CD4-positive, alpha-beta T cell treated with Interferon gamma for 1 hour (primary cell): ENCODE measurements around the gene FAAP100.

Experiments used
- DNase-seq: peaks from one replicate; pipeline ENCODE4 v3.0.0-alpha.2; 2020

The FAAP100 gene

DNA sequence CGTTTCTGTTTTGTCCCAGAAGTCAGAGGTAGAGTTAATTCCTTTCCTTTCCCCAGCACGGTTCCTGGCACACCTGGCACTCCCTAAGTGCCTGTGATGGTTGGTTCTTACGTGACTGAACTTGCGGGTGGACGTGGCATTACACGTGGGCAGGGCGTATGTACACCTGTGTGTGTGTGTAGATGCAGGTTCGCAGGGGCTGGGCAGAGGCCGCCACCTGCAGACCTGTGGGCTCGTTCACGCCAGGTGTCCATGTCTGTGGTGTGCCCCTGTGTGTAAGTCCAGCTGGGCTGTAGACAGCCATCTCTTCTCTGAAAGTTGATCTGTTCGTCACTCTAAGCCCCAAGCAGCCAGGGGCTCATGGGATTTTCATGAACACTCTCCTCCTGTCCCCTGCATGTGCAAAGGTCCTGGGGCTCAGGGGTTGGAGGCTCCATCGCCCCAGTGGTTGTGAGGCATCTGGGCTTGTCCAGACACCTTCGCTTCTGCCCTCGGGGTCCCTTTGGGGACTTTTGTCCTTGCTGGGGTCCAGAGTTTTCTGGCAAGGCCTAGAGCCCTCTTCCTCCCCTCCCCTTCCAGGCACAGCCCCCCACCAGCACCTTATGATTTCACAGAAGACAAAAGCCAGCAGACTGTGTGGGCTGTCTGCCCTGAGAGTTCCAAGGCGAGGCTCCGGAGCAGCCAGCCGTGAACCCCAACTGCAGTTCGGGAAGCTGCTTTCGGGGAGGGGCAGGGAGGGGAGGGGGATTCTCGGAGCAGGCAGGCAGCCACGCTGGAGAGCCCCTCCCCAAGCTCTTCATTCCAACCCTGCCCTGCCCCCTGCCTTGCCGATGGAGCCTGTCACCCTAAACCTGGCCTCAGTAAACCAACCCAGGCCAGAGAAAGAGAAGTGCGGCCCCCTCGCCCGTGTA is 29.4 kb downstream of the FAAP100 start:
- DNase-seq: no peak

DNA sequence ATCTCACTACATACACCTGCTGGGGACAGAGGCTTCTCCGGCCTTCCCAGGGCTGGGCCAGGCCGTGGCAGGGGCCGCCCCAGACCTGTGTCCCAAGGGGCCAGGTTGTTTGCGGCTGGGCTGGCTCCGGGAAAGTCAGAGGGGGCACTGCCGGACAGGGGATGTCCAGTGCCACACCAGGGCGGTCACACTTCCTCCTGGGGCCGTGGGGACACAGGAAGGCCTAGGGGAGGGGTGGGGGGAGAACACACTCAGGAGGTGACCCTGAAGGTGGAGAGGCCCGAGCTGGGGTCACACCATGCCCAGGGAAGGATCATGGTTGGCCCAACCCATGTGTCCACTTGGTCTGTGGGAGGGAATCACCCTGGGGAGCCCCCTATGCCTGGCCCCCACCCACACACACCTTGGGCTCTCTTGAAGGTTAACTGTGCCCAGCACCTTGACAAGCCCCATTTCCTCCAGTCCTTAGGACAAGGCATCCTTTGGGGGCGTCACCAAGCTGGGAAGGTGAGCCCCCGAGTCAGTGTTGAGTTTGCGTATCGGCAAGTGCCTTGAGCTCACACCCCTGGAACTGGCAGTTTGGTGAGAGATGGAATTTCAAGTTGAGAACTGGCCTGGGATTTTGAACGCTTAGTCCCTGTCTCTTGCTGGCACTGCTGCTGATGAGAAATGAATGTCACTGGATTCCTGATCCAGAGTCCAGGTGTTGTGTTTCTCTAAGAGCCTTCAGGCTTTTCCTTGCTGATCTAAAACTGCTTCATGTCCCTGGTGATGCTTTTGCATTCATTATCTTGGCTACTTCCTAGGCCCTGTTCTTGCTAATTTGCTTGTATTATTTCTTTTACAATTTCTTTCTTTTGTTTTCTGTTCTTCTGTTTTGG is 31.9 kb downstream of the FAAP100 start:
- no peak for DNase-seq

DNA sequence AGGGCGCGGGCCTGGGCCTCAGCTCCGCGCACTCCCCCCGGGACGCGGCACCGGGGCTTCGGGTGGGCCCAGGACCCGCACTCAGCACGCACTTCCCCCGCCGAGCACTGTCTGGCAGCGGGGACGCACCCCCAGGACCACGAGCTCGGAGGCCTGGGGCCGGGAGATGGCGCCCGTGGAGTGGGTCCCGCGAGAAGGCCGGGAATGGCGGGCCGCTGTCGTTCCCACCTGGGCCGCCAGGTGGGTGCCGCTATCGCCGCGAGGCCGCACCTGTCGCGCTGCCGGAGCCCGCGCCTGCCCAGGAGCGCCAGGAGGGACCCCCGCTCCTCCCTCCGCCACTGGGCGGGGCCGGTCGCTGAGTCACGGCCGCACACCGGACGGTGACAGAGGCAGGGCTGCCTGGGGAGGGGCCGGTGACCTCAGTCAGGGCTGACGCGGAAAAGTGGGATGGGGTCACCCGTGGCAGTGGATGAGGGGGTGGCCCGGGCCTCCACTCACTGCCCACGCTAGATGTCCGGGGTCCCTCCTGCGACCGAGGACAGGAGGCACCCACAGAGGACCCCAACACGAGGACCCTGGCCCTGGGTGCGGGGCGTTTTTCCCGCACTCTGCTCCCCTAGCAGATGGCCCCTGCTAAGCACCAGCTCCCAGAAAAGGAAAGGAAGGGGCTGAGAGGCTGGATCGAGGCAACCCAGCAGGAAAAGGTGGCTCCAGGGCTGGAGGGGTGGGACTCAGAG is 32.7 kb downstream of the FAAP100 start:
- DNase-seq: peak; percentile 73

DNA sequence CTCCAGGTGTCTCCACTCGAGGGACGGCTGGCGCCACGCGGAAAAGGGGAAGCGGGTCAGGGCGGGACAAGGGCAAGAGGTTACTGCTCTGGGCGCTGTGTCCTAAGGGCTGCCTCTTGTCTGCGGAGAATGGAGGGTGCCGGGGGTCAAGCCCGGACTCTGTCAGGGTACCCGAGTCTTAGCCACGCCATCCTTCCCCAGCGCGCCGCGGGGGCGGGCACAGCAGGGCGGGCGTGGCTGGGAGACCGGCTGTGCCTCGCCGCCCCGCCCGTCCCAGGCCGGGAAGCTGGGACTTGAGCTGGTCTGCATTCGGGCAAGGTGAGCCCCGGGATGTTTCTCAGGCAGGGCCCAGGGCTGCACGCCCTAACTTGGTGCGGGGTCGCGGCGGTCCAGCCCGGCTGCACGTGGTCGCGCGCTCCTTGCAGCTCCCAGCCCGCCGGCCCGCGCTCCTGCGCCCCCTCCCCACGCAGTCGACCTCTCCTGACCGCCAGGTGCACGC is 33.3 kb downstream of the FAAP100 start:
- peak; percentile 32 for DNase-seq

DNA sequence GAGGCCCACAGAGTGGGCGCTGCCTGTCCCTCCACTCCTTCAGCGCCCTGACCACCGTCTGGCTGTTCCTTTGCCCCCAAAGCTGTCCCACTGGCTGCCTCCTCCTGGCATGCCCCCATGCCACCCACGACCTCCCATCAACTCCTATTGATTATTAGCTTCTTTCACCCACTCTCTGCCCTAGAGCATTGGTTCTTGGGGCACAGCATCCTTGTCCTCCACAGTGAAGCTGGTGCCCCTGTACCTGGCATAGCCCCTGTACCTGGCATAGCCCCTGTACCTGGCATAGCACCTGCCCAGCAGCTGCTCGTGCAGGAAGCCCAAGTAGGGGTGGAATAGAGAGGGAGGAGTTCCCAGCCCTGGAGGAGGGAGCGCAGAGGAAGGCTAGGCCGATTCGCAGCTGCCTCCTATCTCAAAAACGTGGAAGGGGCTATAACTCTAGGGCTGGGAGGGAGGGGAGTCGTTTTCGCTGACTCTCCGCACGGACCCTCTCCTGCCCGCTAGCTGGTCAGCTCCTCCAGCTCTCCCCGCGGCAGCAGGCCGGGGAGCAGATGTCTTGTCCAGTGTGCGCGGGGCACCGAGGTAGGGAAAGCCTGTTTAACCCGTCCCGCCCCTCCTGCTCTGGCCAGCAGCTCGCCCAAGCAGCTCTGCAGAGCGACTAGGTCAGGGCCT is 33.9 kb downstream of the FAAP100 start:
- DNase-seq: no peak

DNA sequence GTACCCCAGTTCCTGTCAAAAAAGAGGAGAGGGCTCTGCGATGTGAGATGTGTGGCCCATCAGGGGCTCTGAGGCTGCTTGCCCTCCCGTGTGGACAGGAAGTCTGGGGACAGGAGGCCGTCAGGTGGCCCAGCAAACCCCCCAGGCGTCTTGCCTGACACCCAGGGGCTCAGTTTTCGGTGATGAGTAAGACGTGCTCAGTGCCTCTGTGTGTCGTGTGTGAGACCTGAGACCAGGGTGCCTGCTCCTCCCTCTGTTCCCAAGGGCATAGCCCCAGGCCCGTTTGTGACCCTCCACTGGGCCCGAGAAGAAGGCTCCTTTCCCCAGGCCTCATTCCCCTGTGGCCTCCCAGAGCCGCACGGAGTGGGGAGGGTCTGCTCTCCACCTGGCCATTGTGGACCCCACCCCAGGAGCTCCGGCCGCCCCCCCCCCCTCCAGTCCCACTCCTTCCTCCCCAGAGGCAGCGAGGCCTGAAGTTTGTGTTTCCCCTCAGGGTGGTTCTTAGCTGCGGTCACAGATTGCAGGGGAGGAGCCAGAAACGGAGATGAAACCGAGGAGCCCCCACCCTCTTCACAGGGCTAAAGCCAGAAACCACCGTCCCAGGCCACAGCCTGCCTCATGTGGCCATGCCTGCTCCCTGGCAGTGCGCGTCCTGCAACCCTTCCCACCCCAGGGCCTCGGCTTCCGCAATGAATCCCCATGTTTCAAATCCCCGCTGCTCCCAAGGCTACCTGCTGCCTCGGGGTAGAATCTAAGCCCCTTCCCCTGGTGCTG is 34.6 kb downstream of the FAAP100 start:
- peak; percentile 66 for DNase-seq

DNA sequence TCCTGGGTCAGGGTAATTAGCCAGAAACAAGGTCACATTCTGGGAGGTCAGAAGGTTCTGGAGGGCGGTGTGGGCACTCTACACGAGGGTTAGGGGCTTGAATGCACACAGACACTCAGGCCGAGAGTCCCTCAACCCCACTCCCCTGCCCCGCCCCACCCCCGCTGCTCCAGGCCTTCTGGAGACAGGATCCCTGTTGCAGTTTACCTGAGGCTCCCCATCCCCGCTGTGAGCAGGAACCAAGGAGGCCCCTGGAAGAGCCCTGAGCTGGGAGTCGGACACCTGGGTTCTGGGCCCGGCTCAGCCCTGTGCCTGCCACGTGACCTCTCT is 35.2 kb downstream of the FAAP100 start:
- no peak for DNase-seq

DNA sequence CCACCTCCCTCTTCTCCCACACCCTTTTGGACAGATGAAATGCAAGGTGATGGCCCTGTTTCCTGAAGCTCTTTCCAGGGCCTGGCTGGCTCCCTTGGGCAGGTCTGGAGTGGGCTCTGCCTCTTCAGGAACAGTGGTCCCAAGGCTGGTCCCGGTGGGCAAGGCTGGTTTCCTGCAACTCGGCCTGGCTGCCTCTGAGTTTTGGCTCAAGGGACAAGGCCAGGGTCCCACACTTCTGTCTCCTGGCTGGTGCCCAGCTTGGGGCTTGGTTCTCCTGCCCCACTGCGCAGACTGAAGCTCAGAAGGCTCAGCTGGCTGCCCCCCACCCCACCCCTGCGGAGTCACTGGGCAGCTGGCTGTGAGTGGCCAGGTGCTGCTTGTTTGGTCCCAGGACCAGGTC is 35.7 kb downstream of the FAAP100 start:
- no peak for DNase-seq

DNA sequence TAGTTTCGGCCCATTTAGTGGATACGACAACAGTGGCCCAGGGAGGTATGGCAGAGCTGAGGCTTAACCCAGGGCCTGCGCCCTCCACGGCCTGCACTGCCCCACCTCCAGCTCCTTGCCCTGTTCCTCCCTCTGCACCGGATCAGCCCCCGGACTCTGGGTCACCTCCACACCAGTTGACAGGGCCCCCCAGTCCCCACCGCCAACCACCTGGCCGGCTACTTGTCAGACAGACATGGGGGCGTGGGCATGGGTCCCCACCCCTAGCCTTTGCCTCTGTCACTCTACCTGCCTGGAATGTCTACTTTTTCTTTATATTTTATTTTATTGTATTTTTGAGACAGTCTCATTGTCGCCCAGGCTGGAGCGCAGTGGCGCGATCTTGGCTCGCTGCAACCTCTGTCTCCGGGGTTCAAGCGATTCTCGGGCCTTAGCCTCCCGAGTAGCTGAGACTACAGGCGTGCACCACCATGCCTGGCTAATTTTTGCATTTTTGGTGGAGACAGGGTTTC is 36.6 kb downstream of the FAAP100 start:
- DNase-seq: no peak

DNA sequence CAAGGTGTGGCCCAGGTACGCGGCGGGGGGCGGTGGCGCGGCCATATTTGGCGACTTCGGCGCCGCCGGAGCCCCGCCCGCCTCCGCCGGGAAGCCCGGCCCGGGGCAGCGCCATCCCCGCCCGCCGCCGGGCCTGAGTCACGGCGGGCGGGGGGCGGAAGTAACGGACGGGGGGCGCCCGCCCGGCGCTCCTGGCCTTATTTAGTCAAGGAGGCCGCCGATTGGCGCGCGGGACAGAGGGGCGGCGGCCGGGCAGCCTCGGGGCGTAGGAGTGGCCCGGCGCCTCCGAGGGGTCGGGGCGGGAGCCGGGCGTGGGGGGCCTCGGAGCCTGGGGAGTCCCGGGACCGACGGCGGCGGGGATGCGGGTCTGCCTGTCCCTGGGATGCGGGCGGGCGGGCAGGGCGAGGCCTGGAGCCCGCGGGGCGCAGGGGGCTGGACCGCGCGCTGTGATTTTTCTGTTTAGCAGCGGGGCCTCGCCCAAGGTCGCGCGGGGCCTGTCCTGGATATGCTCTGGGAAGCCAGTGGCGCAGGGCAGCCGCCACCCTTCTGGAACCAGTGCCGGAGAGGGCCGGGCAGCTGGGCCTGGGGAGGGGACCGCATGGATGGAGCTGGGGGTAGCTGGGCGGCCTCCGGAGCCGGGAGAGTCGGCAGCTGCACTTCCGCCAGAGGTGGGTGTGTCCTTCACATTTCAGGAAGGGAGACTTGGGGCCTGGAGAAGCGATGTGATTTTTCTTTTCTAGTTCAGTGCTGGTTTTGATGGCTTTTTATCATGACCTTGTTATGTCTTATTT is 37.2 kb downstream of the FAAP100 start:
- peak; percentile 72 for DNase-seq

DNA sequence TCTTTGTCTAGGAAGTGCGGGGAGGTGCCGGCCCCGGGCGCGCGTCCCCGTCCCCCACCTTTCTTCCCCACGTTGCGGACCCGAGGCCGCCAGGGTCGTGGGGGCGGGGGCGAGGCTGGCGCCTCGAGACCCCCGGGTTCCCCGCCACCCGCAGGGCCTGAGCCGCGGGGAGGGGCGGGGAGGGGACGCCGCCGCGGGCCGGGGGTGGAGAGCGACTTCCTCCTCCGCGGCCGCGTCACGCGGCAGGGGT is 37.7 kb downstream of the FAAP100 start:
- DNase-seq: no peak

DNA sequence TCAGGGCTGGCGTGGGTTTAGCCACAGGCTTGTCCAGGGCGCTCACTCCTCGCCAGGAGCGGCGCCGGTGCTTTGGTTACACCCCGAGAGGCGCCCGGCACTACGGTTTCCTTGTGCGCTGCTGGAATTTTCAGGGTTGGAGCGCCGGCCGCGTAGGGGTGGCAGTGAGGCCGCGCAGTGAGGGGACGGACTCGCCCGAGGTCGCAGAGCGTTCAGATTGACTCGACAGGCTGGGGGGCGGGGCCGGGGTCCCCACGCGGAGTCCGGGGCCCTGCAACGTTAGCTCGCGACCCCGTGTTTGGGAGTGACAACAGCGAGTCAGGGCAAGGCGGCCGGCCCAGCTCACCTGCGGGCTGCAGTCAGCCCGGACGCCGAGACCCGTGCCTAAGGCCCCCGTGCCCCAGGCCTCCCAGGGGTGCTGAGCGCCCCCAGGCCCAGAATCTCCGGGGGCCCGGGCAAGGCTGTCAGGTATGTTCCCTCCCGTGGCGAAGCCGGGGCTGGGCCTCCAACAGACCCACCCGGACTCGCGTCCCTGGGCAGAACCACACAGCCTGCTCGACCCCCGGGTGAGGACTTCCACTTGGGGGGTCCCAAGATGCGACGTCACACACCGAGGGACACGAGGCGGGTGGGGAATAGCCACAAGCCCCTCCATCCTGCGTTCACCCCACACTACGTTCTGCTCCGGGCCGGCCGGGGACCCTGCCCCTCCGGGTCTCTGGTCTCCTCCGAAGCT is 38.2 kb downstream of the FAAP100 start:
- DNase-seq: no peak

DNA sequence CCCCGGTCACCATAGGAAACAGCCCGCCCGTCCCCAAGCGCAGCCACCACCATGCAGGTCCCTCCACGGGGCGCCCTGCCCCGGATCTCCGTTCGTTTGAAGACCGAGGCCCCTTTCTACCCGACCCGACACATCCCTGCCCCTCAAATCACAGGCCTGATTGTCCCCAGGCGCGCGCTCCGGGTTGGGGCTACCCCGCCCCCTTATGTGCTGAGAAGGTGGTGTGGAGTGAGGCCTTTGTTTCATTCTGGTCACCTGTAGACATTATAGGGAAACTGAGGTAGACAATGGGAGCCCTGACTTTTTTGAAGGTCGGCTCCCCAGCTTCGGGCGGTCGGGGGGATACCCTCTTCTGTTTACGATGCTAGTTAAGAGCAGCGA is 38.8 kb downstream of the FAAP100 start:
- peak; percentile 55 for DNase-seq

DNA sequence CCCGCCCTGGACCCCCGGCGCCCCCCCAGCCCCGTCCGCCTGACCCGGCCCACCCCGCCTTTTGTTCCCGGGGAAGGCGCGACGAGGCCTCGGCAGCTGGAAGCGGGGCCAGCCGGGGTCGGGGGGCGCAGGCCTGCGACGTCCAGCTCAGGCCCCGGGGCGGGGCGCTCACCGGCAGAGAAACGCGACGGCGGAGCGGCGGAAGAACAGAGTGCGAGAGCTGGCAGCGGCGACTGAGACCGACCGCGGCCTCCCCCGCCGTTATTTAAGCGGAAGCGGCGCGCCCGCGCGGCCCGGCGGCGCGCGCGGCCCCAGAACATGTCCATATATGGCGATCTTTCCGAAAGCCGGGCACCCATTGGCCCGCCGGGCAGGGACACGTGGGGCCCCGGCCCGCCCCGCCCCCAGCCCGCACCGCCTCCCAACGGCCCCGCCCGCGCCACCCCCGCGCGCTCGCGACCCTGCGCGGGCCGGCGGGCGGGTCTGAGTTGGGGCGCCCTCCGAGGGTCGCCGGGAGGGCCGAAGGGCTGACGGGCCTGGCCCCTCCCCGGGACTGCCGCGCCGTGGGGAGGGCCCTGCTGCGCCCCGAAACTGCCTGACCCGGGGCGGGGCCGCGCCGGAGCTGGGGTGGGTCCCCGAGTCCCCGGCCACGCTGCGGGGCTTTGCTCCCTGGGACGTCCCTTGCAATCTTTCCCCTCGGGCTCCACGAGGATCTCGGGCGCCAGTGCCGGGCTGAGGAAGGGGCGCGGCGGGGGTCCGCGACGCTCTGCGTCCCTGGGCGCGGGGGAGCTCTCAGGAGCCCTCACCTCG is 39.4 kb downstream of the FAAP100 start, which contains the start of gene ACTG1:
TSS of gene ACTG1 (minus strand) at position 238 of the 810 bp plus-strand sequence. CDS start 445 bp downstream, outside the sequence.
- DNase-seq: peak; percentile 94

DNA sequence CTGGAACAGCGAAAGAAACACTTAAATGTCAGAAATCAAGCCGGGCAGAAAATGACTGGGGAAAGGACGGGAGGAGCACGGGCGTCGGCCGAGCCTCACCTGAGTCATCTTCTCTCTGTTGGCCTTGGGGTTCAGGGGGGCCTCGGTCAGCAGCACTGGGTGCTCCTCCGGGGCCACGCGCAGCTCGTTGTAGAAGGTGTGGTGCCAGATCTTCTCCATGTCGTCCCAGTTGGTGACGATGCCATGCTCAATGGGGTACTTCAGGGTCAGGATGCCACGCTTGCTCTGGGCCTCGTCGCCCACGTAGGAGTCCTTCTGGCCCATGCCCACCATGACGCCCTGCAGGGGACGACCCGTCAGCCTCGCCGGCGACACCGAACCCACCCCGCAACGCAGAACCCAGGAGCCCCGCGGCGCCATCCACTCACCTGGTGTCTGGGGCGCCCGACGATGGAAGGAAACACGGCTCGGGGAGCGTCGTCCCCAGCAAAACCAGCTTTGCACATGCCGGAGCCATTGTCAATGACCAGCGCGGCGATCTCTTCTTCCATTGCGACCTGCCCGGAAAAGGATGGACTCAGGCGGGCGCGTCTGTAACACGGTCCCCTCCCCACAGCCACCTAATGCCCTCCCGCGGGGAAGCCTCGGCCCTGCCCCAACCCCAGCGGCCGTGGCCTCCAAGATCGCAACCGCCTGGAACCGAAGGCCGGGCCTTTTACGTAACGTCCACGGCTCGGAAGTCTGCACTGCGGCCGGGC is 40.2 kb downstream of the FAAP100 start:
- DNase-seq: no peak

DNA sequence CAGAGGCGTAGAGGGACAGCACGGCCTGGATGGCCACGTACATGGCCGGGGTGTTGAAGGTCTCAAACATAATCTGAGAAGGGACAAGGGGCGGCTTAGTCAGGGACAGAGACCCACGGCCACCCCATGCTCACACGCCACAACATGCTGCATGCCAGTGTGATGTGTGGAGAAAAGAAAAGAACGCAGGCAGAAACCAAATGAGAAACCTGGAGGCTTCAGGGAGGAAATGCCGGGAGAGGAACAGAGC is 40.7 kb downstream of the FAAP100 start:
- DNase-seq: no peak

DNA sequence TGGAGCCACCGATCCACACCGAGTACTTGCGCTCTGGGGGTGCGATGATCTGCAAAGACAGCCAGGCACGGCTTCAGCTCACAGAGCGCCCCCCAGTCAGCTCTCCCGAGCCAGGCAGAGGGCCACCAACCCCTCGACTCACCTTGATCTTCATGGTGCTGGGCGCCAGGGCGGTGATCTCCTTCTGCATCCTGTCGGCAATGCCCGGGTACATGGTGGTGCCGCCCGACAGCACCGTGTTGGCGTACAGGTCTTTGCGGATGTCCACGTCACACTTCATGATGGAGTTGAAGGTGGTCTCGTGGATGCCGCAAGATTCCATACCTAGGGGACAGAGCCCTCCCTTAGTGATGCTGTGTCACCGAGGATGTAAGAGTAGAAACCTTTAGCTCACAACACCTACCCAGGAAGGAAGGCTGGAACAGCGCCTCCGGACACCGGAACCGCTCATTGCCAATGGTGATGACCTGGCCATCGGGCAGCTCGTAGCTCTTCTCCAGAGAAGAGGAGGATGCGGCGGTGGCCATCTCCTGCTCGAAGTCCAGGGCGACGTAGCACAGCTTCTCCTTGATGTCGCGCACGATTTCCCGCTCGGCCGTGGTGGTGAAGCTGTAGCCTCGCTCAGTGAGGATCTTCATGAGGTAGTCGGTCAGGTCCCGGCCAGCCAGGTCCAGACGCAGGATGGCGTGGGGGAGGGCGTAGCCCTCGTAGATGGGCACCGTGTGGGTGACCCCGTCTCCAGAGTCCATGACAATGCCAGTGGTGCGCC is 41.2 kb downstream of the FAAP100 start:
- DNase-seq: no peak
